A549 (cell line): ENCODE data around the gene PITPNC1.

Experiments used
- CTCF ChIP-seq: fragments of >200 bp; sonication (Bioruptor Twin); formaldehyde crosslinking; IDR thresholded peaks from 3 replicates; pipeline ENCODE4 v1.5.1; 2016
- HOXA7 ChIP-seq: fragments of 250-450 bp; sonication (Bioruptor Pico); IDR thresholded peaks from 2 replicates; pipeline ENCODE4 v1.5.0; 2020; ENCODE audit warnings: mild to moderate bottlenecking, moderate library complexity
- POLR2A ChIP-seq: IDR thresholded peaks from 2 replicates; pipeline ENCODE4 v1.6.1; 2012; ENCODE audit warnings: mild to moderate bottlenecking, low read length
- POLR2AphosphoS2 ChIP-seq: conservative IDR thresholded peaks from 2 replicates; pipeline ENCODE4 v1.6.1; 2012; ENCODE audit warnings: low read length, improper control_type of control experiment, inconsistent platforms

GRCh38 chr17:67481808-67482207 is 104.7 kb downstream of the PITPNC1 start:
- TF ChIP-seq POLR2AphosphoS2 = no peak
- no peak for TF ChIP-seq POLR2A
- no peak for TF ChIP-seq CTCF
- TF ChIP-seq HOXA7 = no peak
